Thyroid gland (tissue), 4 donors: Measurements from ENCODE around the gene CNGA3.

Source experiments
- POLR2A ChIP-seq, 2 donors: fragments of 450-650 bp; IDR thresholded peaks; one replicate each; pipeline ENCODE4 v1.6.1; 2017; ENCODE audit warnings: antibody characterized with exemption in 2 of 2, mild to moderate bottlenecking in 2 of 2, moderate library complexity in 1 of 2
- TF ChIP-seq, protein P1 (sequence below), 6 experiments: fragments of 200-600 bp in 3 of 6; fragments of 450-650 bp in 3 of 6; sonication (generic) in 3 of 6; IDR thresholded peaks; one replicate each; pipeline ENCODE4 v1.5.1; 2016 to 2019; ENCODE audit warnings: antibody characterized with exemption in 6 of 6, mild to moderate bottlenecking in 2 of 6, inconsistent platforms in 1 of 6, moderate library complexity in 1 of 6

DNA sequence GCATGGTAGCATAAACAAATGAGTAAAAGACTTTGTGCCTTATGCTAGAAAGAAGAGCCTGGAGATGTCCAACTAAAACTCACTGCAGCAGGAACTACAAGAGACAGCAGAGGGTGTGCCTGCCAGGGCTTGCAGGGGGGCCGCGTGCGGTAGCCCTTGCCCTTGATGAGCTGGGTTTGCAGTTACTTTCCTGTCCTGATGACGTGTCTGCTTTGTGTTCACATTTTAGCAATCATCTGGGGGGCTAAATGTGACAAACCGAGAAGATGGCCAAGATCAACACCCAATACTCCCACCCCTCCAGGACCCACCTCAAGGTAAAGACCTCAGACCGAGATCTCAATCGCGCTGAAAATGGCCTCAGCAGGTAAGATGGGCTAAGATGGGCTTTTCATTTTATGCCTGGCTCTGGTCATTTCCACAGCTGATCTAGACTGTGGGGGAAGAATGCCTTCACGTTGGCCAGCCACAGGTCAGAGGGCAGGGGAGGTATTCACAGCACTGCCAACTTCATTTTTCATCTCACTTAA lies 23.5 kb downstream of the CNGA3 start:
- TF ChIP-seq, protein P1, sequence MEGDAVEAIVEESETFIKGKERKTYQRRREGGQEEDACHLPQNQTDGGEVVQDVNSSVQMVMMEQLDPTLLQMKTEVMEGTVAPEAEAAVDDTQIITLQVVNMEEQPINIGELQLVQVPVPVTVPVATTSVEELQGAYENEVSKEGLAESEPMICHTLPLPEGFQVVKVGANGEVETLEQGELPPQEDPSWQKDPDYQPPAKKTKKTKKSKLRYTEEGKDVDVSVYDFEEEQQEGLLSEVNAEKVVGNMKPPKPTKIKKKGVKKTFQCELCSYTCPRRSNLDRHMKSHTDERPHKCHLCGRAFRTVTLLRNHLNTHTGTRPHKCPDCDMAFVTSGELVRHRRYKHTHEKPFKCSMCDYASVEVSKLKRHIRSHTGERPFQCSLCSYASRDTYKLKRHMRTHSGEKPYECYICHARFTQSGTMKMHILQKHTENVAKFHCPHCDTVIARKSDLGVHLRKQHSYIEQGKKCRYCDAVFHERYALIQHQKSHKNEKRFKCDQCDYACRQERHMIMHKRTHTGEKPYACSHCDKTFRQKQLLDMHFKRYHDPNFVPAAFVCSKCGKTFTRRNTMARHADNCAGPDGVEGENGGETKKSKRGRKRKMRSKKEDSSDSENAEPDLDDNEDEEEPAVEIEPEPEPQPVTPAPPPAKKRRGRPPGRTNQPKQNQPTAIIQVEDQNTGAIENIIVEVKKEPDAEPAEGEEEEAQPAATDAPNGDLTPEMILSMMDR (IDR thresholded peaks at IDR 0.05): no peak
- no peak for TF ChIP-seq POLR2A (IDR thresholded peaks at IDR 0.05)
